Mesenteric fat pad (tissue), 1 donor: ENCODE measurements around the gene ZNF71. TPM values are rescaled to one million over a fixed set of nuclear protein-coding genes. Genes with fewer than 3 reads are reported as not detected.
A peak's percentile ranks its signal among the peaks of the same experiment; 100 is the strongest.

Experiments used
- DNase-seq: peaks from one replicate; pipeline ENCODE4 v3.0.0-alpha.2; 2020; ENCODE audit warnings: low spot score
- long read RNA-seq: library from polyadenylated mRNA; unstranded; transcript quantifications from one replicate; pipeline ENCODE4 v2.0.0, GENCODE V29; 2020
- total RNA-seq: library from RNA; stranded (reverse); fragmentation: NEBNext Ultra II Directional; extraction: Animal tissue kit (Norgen Biotek cat#: 25700); gene quantifications from one replicate; pipeline ENCODE4 v1.2.1, GENCODE V29; 2021
- donor health status: DM: yes; HTN: yes; CAD: no.

Gene ZNF71
- total RNA-seq, result 7.0 TPM
- long read RNA-seq, full-length matches to known transcripts, result 23 of 32 reads
- long read RNA-seq, partial matches to known transcripts, result 0 of 32 reads
- long read RNA-seq, other reads (novel, unspliced or antisense), result 9 of 32 reads

DNA sequence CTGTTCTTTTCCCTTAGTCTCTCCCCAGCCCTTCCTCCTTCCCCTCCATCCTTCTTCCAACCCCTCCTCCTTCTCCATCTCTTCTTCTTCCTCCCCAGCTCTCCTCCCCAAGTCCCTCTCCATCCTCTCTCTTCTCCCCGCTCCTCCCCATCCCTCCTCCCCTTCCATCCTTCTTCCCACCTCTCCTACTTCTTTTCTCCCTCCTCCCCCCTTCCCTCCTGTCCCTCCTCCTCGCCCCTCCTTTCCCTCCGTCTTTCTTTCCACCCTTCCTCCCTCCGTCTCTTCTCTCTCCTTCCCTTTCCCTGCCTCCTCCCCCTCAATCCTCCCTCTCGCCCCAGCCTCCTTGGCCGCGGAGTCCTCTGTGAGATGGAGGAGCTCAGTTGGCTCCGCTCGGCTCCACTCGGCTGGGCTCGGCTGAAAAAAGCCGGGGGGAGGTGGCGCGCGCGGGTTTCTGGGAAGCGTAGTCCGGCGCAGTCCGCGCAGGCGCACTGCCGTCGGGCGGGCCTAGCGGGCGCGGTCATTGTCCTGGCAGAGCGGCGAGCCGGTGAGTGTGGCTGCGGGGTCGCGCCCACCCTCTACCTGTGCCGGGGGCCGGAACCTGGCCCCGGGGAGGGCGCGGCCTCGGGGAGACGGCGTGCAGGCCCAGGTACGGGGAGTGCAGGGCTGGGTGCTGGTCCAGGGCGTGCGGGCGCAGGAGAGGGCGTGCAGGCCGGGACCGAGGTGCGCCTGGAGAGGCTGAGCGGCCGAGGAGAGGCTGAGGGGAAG, at the start of gene ZNF71:
Gene ZNF71, plus strand, starts transcription at position 520 of the 765 bp plus-strand sequence. CDS start 6,257 bp downstream, outside the sequence.
- DNase-seq, result peak; percentile 95

GRCh38 chr19:56547535-56547934, 47.6 kb upstream of the ZNF71 start:
- DNase-seq, result no peak

- no peak for DNase-seq
These were observed 40.7 kb upstream of the ZNF71 start for GRCh38 chr19:56554272-56554869.

DNA sequence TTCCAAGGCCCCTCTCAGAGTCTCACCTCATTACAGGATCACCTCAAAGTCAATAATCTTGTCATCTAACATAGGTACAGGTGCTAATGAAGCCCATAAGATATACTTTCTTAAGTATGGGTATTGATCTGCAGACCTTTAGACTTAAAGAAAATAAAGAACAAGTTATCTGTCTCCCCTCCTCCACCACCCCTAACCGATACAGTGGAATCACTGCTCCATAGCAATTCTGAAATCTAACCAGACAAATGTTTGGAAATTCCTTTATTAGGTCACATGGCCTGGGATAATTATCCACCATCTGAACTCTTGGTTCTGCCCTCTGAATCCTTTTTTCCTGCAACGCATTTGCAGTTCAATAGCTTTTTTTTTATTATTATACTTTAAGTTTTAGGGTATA, 32.3 kb upstream of the ZNF71 start:
- DNase-seq, result no peak

- DNase-seq, result peak; percentile 90
These were observed 28.2 kb upstream of the ZNF71 start for GRCh38 chr19:56566904-56567273.

DNA sequence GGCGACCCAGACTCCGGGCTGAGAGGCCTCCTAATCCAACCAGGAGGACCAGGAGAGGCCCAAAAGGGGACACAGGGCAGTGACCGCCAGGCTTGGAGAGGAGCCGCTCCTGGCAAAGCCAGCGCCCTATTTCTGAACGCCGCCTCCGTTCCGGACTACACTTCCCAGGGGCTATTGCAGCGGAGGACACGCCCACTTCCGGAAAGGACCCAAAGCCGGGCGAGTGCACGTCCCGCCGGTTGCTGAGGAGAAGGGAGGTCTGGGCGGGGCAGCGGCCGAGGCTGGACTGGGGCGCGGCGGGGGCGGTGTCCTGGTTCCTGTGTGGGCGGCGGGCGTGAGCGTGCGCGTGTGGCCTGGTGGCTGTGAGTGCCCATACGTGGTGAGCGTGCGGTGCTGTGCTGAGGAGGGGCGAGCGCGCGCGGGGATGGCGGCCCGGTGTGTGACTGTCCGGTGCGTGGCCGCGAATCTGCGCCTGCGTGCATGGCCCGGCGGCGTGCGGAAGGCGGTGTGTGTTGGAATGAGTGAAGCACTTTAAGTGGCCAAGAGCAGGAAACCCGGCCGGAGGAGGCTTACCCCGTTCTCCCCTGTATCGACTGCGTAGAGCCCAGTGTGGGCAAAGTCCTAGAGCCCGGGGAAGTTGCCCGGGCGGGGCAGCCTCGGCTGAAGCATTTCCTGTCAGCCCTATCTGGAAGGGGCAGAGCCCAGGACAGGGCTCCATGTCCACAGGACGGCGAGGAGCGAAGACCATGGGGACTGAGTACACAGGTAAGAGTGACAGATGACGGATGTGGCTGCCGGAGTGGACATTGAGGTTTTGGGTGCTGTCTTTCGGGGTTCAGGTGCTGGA, 27.6 kb upstream of the ZNF71 start, which contains the start of gene ZNF470:
Gene ZNF470, plus strand, starts transcription at position 195 of the 847 bp plus-strand sequence. CDS start 2,844 bp downstream, outside the sequence.
- peak; percentile 97 for DNase-seq

- no peak for DNase-seq
These were observed 22.5 kb upstream of the ZNF71 start for GRCh38 chr19:56572589-56572988.

- no peak for DNase-seq
These were observed 21.2 kb upstream of the ZNF71 start for GRCh38 chr19:56573914-56574313.

DNA sequence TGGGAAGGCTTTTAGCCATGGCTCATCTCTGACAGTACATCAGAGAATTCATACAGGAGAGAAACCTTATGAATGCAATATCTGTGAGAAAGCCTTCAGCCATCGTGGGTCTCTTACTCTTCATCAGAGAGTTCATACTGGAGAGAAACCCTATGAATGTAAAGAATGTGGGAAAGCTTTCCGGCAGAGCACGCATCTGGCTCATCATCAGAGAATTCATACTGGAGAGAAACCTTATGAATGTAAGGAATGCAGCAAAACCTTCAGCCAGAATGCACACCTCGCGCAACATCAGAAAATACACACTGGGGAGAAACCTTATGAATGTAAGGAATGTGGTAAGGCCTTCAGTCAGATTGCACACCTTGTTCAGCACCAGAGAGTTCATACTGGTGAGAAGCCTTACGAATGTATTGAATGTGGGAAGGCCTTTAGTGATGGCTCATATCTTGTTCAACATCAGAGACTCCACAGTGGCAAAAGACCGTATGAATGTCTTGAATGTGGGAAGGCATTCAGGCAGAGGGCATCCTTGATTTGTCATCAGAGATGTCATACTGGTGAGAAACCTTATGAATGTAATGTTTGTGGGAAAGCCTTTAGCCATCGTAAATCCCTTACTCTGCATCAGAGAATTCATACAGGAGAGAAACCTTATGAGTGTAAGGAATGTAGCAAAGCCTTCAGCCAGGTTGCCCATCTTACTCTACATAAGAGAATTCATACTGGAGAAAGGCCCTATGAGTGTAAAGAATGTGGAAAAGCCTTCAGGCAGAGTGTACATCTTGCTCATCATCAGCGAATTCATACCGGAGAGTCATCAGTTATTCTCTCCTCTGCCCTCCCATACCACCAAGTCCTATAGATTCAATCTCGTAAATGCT, 17.1 kb upstream of the ZNF71 start:
- no peak for DNase-seq

DNA sequence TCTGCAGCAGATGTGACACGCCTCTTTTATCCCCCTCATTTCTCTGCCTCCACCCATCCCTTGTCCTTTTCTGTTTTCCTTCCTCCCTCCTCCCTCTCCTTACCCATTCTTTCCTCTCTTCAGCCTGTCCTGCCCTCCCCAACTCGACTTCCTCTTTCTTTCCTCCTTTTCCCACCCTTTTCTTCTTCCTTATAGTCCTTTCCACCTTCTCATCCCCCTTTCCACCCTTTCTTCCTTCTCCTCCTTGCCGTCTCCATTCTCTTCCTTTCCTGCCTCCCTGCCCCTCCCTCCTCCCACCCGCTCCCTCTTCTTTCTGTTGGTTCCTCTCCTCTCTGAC, 688 bp upstream of the ZNF71 start:
- DNase-seq, result no peak

DNA sequence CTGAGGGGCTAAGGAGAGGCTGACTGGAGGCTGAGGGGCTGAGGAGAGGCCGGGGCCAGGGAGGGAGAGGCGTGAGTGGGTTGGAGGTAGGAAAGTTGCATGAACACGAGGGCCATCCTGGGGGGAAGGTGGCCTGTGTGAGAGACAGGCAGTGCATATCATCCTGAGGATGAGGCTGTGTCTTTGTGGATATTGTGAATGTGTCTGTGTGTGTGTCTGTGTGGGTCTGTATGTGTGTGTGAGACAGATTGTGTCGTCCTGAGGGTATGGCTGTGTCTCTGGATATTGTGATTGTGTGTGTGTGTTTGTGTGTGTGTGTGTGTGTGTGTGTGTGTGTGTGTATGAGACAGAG, 422 bp downstream of the ZNF71 start:
- no peak for DNase-seq

DNA sequence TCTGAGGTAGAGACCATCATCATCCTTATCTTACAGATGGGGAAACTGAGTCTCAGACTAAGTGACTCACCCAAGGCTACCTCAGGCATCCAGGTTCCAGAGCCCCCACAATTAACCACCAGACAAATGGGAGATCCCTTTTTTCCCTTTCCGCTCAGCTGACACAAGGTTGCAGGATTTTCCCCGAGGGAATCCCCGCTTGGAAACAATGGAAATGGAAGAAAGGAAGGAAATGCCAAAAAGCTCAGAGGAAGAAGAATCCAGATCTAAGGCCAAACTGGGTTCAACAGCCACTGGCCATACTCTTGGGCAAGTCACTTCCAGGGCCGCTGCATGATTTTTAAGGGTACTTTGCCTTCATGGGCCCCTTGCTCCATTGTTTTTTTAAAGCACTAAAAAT, 1.6 kb downstream of the ZNF71 start:
- DNase-seq, result no peak

GRCh38 chr19:56597696-56598095, 2.6 kb downstream of the ZNF71 start:
- DNase-seq, result no peak

DNA sequence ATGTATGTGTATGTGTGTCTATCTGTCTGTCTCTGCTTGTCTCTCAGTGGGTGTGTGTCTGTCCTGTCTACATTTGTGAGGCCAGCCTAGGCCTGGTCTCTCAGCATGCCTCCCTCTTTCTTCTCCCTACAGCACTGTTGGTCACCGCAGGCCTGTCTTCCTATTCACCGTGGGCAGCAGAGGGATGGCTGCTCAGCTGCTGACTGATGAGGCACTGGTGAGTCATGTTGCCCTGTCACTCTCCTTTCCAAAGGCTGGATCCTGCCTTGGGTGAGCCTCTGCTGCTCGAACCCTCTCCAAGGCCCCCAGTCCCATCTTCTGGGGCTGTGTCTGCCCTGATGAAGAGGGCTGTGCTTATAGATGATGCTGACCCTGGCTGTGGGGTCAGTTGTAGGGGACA, 6.3 kb downstream of the ZNF71 start:
- no peak for DNase-seq

DNA sequence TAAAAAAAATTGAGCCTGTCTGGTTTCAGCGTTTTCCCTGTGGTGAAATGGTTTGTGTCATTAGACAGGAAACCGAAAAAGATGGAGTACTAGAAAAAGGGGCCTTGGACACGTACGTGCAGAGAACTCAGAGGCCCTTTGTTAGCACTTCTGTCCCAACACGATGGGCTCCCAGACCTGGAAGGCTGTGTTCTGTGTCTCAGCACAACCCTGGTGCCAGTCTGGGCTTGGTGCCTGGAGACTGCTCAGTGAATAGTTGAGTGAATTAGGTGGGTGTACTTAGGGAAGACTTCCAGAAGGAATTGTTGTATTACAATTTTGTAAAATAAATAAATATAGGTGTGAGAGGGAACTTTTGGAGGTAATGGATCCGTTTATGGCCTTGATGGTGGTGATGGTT, 8.7 kb downstream of the ZNF71 start:
- no peak for DNase-seq

- no peak for DNase-seq
These were observed 13.3 kb downstream of the ZNF71 start for GRCh38 chr19:56608274-56608964.

GRCh38 chr19:56611288-56611687, 16.2 kb downstream of the ZNF71 start:
- no peak for DNase-seq

DNA sequence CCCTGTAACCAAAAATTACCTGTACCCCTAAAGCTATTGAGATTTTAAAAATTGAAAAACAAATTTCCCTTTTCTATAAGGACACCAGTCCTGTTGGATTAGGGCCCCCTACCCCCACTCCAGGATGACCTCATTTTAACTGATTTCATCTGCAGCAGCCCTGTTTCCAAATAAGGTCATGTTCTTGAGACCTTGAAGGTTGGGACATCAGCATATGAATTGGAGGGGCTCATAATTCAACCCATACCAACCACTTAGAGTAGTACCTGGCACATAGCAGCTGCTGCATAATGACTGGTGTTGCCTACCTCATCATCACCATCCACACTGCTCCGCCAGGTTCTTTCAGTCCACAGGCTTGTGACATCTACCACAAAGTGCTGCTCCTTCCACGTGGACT, 17.6 kb downstream of the ZNF71 start:
- DNase-seq, result no peak

DNA sequence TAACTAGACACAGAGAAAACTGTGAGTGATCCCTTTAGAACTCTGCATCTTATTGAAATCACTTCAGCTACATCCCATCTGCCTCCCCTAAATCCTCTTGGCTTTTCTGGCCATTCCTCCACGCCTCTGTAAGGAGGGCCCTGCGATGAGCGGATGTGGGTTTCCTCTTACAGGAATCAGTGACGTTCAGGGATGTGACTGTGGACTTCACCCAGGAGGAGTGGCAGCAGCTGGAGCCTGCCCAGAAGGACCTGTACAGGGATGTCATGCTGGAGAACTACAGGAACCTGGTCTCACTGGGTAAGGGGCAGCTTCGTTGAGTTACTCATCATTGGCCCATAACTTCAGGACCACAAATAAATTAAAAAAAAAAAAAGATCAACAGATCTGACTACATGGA, 18.5 kb downstream of the ZNF71 start:
- no peak for DNase-seq

DNA sequence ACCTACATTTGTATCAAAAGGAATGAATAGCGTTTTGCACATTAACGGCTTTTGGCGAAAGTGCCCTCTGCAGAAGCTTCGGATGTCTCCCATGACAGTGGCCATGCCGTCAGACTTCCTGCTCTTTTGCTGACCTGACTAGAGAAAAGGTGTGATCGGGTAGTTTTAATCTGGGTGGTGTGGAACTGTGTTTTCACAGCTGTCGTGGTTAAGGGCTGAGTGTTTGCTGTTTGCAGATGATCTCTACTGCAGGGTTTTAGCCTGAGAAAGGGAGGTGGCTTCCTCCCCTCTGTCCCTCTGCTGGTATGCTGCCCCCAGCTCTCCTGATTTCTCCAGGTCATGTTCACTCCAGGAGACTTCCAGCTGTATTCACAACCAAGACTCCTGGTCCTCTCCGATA, 22.4 kb downstream of the ZNF71 start:
- no peak for DNase-seq
